ENCODE measurements around the gene COL4A6. TPM values are rescaled to one million over a fixed set of nuclear protein-coding genes. Genes with fewer than 3 reads are reported as not detected.

COL4A6 gene
- total and polyA plus RNA-seq, 10 of the 15 experiments (the other 5 are each of a cell fraction or from before 2014, with no cell fraction given), result 0.02 to 0.56 (median 0.05) TPM; not detected in 3

GRCh38 chrX:108412783-108413182 is 25.4 kb downstream of the COL4A6 start:
- in situ Hi-C loops (cut with MboI), result no loop called here
- no peak overlapping the region for H3K4me2 ChIP-seq (ENCODE audit: control insufficient read depth, insufficient read depth)
- H2AFZ ChIP-seq (ENCODE audit: control insufficient read depth, low read depth, low read length), result no peak overlapping the region
- POLR2A ChIA-PET, result no interaction called here
- no peak for ATAC-seq
- no peak for FAIRE-seq
- H3K9me3 ChIP-seq (replicated peaks; ENCODE audit: control insufficient read depth, insufficient read depth, low read length), result no peaks in the 10 kb centered on the region
- intact Hi-C loops (cut with micrococcal nuclease; ENCODE audit: unreplicated experiment), result no loop called here
- H4K20me1 ChIP-seq (ENCODE audit: control insufficient read depth, insufficient read depth), result no peaks in the 10 kb centered on the region
- H3K4me1 ChIP-seq (ENCODE audit: control insufficient read depth, insufficient read depth, low read length), result no peaks in the 10 kb centered on the region
- no peaks in the 10 kb centered on the region for H3K36me3 ChIP-seq (ENCODE audit: control insufficient read depth in 2 of 2, insufficient read depth in 2 of 2, low read length in 1 of 2)
- CTCF ChIA-PET, result no interaction called here
- no peak for DNase-seq (ENCODE audit: low read depth, low spot score)
- no TSS peak for BruUV-seq (replicated peaks)
- H3K79me2 ChIP-seq (ENCODE audit: control insufficient read depth, insufficient read depth, low read length), result no peaks in the 10 kb centered on the region
- no peak overlapping the region for H3K9ac ChIP-seq (ENCODE audit: control insufficient read depth, insufficient read depth, low read length)
- SMC1A ChIA-PET (ENCODE audit: uncharacterized antibody, unreplicated experiment), result no interaction called here
- no peak overlapping the region for H3K4me3 ChIP-seq
- RAD21 ChIA-PET (ENCODE audit: unreplicated experiment), result no interaction called here
- no peak overlapping the region for H3K27ac ChIP-seq (ENCODE audit: control insufficient read depth, insufficient read depth)
- H3K27me3 ChIP-seq (replicated peaks in 1 of 2; ENCODE audit: control insufficient read depth in 2 of 2, insufficient read depth in 2 of 2, low read length in 1 of 2), result no peaks in the 10 kb centered on the region; a peak in 1 of 4 replicates
- TF ChIP-seq IKZF2 (IDR thresholded peaks at IDR 0.05) (no peak), ESRRA (IDR thresholded peaks at IDR 0.05; ENCODE audit: low read length) (no peak), BMI1 (IDR thresholded peaks at IDR 0.05; ENCODE audit: borderline replicate concordance) (no peak), ZNF592 (IDR thresholded peaks at IDR 0.05) (no peak), SIX5 (IDR thresholded peaks at IDR 0.05; ENCODE audit: low read depth, low read length, severe bottlenecking) (no peak), SREBF1 (IDR thresholded peaks at IDR 0.05; ENCODE audit: low read length) (no peak), ETV6 (conservative IDR thresholded peaks at IDR 0.05 in 1 of 2, IDR thresholded peaks at IDR 0.05 in 1 of 2; ENCODE audit: borderline replicate concordance in 1 of 2, low read depth in 1 of 2) (no peak), MYC (IDR thresholded peaks at IDR 0.05; ENCODE audit: insufficient read depth, insufficient read length, insufficient replicate concordance, low read length, severe bottlenecking) (no peak), ZBTB40 (IDR thresholded peaks at IDR 0.05; ENCODE audit: borderline replicate concordance) (no peak), NFXL1 (IDR thresholded peaks at IDR 0.05; ENCODE audit: borderline replicate concordance) (no peak), NKRF (conservative IDR thresholded peaks at IDR 0.05) (no peak), ATF3 (IDR thresholded peaks at IDR 0.05; ENCODE audit: borderline replicate concordance, extremely low read depth, low read depth, low read length) (no peak), FOXM1 (IDR thresholded peaks at IDR 0.05; ENCODE audit: low read depth, low read length) (no peak), IKZF1 (conservative IDR thresholded peaks at IDR 0.05) (no peak), FOXK2 (IDR thresholded peaks at IDR 0.05) (no peak)
